ENCODE results near the gene UGT1A9. TPM values are rescaled to one million over a fixed set of nuclear protein-coding genes. Genes with fewer than 3 reads are reported as not detected.

Gene UGT1A9
- total RNA-seq, 1 donor from 2014 or later, result not detected

DNA sequence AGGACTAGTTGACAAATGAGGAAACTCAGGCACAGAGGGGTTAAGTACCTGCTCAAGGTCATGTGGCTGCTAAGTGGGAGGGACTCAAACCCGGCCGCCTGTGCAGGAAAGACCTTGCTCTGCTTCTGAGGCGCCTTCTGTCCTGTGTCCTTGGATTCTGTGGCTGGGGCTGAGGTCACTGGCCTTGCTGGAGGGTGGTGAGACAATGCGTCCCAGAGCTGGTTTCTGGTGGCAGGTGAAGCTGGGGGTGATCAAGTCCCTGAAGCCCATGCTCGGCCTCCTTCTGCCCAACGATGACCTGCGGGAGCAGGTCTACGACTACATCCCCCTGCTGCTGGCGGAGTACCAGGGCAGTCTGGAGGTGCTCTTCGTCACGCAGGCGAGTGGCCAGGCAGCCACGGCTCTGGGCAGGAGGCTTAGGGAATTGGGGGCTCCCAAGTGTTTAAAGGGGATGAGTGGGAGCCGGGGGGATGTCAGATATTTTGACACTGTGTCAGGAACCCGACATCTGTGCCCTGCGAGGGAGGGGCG, 122.5 kb downstream of the UGT1A9 start:
- no peaks in the 10 kb centered on the region for H3K27me3 ChIP-seq
- no peak overlapping the region for H3K27ac ChIP-seq
- intact Hi-C loops (cut with DNase I), result no loop called here
- DNase-seq (ENCODE audit: extremely low spot score in 2 of 2), result peak in 1 of 2 donors; percentile 84
- no peaks in the 10 kb centered on the region for H3K9me3 ChIP-seq
- H3K4me1 ChIP-seq, result no peaks in the 10 kb centered on the region
- H3K36me3 ChIP-seq, result no peaks in the 10 kb centered on the region
- H3K4me3 ChIP-seq, result no peak overlapping the region
- TF ChIP-seq POLR2AphosphoS5 (IDR thresholded peaks at IDR 0.05; ENCODE audit: insufficient read depth in 1 of 2, low read depth in 1 of 2), result no peak
- TF ChIP-seq, protein P1, sequence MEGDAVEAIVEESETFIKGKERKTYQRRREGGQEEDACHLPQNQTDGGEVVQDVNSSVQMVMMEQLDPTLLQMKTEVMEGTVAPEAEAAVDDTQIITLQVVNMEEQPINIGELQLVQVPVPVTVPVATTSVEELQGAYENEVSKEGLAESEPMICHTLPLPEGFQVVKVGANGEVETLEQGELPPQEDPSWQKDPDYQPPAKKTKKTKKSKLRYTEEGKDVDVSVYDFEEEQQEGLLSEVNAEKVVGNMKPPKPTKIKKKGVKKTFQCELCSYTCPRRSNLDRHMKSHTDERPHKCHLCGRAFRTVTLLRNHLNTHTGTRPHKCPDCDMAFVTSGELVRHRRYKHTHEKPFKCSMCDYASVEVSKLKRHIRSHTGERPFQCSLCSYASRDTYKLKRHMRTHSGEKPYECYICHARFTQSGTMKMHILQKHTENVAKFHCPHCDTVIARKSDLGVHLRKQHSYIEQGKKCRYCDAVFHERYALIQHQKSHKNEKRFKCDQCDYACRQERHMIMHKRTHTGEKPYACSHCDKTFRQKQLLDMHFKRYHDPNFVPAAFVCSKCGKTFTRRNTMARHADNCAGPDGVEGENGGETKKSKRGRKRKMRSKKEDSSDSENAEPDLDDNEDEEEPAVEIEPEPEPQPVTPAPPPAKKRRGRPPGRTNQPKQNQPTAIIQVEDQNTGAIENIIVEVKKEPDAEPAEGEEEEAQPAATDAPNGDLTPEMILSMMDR (IDR thresholded peaks at IDR 0.05), result no peak
- TF ChIP-seq POLR2A (IDR thresholded peaks at IDR 0.05), result no peak

DNA sequence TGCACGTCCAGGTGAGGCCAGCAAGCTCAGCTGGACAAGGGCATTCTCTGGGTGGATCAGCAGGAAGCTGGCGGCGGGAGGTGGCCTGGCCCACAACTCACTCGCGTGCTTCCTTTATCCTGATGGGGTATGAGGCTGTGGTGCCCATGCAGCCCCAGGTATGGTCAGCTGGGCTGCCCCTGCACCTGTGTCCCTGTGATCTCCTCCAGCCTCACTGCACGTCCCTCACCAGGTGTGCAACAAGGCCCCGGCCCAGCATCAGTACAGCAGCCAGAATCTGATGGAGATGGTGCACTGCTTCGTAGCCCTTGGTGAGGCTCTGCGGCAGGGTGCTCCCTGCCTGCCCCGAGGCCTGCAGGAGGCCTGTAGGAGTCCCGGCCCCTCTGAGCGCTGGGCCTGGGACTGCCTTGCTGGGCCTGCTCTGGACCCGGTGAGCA, 124.1 kb downstream of the UGT1A9 start:
- TF ChIP-seq, protein P1 (IDR thresholded peaks at IDR 0.05), result no peak
- no peak overlapping the region for H3K27ac ChIP-seq
- DNase-seq (ENCODE audit: extremely low spot score in 2 of 2), result peak in 1 of 2 donors; percentile 91
- no peaks in the 10 kb centered on the region for H3K27me3 ChIP-seq
- no peak overlapping the region for H3K4me3 ChIP-seq
- H3K36me3 ChIP-seq, result no peaks in the 10 kb centered on the region
- H3K9me3 ChIP-seq, result no peaks in the 10 kb centered on the region
- no peaks in the 10 kb centered on the region for H3K4me1 ChIP-seq
- intact Hi-C loops (cut with DNase I), result no loop called here

DNA sequence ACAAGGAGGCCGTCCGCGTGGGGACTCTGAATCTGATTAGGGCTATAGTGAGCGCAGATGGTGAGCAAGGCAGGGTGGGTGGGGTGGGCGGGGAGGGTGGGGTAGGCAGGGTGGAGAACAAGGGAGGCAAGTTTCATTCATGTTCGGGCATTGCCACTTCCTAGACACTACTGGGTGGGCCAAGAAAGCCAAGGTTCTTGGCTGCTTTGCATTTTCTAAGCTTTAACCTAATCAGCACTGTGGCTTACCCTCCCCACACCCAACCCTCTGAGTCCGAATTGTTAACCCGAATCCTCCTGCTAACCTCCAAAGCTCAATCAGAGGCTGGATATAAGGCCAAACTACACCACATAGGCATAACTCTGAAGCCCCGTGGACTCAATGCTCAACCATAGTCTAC, 124.6 kb downstream of the UGT1A9 start:
- Histone ChIP-seq H3K36me3 (no peaks in the 10 kb centered on the region), H3K4me1 (no peaks in the 10 kb centered on the region), H3K27me3 (no peaks in the 10 kb centered on the region), H3K4me3 (no peak overlapping the region), H3K9me3 (no peaks in the 10 kb centered on the region), H3K27ac (no peak overlapping the region)
- DNase-seq (ENCODE audit: extremely low spot score in 2 of 2), result no peak
- no peak for TF ChIP-seq POLR2A (IDR thresholded peaks at IDR 0.05)
- TF ChIP-seq POLR2AphosphoS5 (IDR thresholded peaks at IDR 0.05; ENCODE audit: insufficient read depth in 1 of 2, low read depth in 1 of 2), result no peak
- TF ChIP-seq, protein P1 (IDR thresholded peaks at IDR 0.05), result no peak
- intact Hi-C loops (cut with DNase I), result no loop called here

DNA sequence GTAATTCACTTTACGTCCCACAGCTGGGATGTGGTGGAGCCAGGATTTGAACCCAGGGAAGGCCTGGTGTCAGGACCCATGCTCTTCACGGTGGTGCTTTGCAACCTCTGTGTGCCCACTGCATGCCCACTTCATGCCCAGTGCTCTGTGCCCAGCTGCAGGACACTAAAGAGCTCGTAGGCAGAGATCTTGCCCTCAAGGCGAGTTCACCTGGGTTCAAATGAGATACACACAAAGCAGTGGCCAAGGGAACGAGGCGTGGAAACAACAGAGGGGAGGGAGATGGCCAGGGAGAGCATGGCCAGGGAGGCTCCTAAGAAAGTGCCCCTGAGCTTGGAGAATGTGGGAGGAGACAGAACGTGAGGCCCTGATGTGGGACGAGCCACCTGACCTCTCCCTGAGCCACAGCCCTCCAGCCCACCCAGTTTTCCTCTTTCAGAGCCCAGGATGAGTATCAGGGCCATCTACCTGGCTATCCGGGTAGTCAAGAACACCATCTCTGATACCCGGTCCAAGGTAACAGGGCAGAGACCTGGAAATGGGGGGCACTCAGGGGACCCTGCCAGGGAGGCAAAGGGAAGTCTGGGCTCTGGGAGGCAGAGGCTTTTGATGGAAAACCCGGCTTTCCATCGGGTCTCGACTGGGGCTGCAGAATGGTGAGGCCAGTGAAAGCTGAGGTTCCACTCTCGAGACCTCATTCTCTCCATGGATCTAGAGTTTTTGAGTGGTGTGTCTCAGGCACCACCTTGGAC, 126.8 kb downstream of the UGT1A9 start:
- no peak overlapping the region for H3K4me3 ChIP-seq
- no peaks in the 10 kb centered on the region for H3K27me3 ChIP-seq
- TF ChIP-seq POLR2A (IDR thresholded peaks at IDR 0.05), result no peak
- no peak for TF ChIP-seq POLR2AphosphoS5 (IDR thresholded peaks at IDR 0.05; ENCODE audit: insufficient read depth in 1 of 2, low read depth in 1 of 2)
- TF ChIP-seq, protein P1 (IDR thresholded peaks at IDR 0.05), result no peak
- H3K36me3 ChIP-seq, result no peaks in the 10 kb centered on the region
- intact Hi-C loops (cut with DNase I), result no loop called here
- DNase-seq (ENCODE audit: extremely low spot score in 2 of 2), result peak in 1 of 2 donors; percentile 89
- H3K4me1 ChIP-seq, result no peaks in the 10 kb centered on the region
- no peaks in the 10 kb centered on the region for H3K9me3 ChIP-seq
- H3K27ac ChIP-seq, result no peak overlapping the region

DNA sequence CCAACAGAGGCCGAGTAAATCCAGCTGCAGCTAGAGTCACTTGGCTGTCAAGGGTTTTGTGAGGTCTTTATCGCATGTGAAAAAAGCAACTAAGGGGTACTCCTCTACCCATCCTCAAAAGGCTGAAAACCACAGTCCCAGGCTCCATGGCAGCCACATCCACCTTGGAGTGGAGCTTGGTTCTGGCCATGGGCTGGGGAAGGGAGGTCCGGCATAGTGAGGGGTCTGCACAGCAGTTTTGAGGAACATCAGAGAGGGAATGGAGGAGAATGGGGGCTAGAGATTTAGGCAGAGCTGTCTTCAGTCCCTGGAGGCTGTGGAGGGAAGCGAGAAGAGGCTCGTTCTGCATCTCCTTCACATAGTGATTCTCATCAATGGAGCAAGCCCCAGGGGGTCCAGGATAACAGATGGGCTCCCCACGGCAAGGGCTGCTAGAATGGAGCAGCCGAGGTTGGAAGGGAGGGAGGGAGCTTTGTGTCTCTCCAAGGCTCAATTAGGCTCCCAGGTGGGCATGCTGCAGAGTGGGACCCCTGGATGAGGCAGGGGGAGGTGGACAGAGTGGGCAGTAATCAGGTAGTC, 127.5 kb downstream of the UGT1A9 start:
- Histone ChIP-seq H3K36me3 (no peaks in the 10 kb centered on the region), H3K4me1 (no peaks in the 10 kb centered on the region), H3K9me3 (no peaks in the 10 kb centered on the region), H3K27me3 (no peaks in the 10 kb centered on the region), H3K4me3 (no peak overlapping the region), H3K27ac (no peak overlapping the region)
- TF ChIP-seq, protein P1 (IDR thresholded peaks at IDR 0.05), result no peak
- TF ChIP-seq POLR2A (IDR thresholded peaks at IDR 0.05) (no peak), POLR2AphosphoS5 (IDR thresholded peaks at IDR 0.05; ENCODE audit: insufficient read depth in 1 of 2, low read depth in 1 of 2) (no peak)
- intact Hi-C loops (cut with DNase I), result no loop called here
- DNase-seq (ENCODE audit: extremely low spot score in 2 of 2), result no peak

All from vagina (tissue), 2 donors.